HG03521 (cell line): ENCODE data around the gene CBX2.
A peak's percentile ranks its signal among the peaks of the same experiment; 100 is the strongest.

ENCODE experiments used
- ATAC-seq: cut with Tn5 transposase; IDR thresholded peaks from one replicate; pipeline ENCODE4 v1.9.1; 2021; ENCODE audit warnings: mild to moderate bottlenecking, moderate library complexity; ENCODE audit not compliant: unreplicated experiment

The CBX2 gene

DNA sequence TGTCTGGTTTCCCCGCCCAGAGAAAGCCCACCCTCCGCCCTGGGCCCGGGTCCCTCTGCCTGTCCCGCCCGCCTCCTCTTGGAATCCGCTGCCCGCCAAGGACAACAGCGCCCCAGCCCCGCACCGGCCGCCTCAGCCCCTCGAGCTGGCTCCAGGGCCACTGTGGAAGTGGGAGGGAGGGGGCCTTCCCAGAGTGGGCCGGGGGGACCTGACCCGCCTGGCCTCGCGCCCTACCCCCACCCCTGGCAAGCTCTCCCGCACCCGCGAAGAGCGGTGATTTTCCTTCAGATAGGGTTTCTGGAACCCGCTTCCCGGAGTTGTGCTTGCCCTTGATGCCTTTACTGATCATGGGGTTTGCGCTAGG lies 21.2 kb downstream of the CBX2 start:
- ATAC-seq = no peak

DNA sequence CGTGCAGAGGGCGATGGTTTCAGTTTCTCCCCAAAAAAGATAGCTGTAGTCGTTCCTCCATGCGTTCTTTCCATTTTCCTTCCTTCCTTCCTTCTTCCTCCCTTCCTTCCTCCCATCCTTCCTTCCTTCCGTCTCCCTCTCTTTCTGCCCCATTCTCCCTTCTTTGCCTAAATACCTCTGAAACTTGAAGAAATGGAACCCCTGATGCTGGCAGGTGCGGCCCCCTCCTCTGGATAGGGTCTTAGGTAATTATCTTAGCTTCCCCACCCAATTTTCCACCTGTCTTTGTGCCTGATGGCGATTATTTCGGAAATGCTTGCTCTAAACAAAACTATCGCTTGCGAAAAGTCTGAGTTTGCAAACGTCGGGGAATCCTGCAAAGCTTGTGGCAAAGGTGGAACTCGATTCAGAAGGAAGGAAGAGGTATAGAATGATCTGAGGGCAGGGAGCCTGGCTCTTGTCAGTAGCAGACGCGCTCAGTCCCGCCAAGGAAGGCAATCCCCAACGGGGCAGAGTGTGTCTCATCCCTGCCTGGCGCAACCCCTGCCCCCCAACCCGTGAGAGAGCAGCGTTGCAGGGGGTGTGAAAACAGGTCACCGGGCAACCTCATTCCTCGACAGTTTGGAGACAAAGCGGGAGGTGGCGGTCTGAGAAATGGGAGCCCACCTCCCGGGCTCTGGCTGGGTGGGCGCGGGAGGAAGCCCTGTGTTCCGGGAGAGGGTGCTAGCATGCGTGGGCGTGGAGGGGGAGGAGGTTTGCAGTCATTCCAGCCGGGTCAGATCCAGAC lies 21.8 kb downstream of the CBX2 start:
- ATAC-seq = no peak

DNA sequence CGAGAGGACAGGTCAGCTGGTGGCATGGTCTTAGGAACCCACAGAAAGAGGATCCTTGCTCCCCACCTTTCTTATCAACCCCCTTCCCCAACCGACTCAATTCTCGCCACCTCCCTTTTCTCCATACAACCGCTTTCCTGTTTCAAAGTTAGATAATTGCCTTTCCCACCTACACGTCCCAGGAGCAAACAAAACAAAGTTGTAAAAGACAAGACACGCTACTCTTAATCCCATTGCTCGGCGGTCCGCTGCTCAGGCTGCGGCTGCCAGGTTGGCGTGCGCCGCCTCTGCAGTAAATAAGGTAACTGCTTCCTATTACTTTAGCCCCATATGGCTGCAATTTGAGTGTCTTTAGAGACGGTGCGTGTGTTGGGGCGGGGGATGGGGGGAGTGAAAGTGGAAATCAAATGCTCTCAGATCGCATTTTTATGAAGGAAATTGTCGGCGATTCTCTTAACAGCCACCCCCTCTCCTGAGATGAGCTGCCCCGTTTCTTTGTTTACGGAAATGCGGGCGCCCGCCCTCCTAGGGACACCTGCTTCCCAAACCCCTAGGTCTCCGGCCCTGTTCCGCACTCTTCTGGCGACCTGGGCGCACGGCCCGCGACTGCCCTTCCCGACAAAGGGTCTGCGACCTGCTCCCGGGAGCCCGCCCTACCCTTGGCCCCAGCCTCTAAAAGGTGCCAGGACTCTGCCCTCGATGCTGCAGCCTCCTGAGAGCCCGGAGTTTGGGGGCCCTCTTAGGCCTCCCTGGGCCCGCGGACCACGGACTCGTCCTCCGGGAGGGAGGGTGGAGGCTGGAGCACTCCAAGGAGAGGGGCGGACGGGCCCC lies 22.6 kb downstream of the CBX2 start:
- no peak for ATAC-seq

DNA sequence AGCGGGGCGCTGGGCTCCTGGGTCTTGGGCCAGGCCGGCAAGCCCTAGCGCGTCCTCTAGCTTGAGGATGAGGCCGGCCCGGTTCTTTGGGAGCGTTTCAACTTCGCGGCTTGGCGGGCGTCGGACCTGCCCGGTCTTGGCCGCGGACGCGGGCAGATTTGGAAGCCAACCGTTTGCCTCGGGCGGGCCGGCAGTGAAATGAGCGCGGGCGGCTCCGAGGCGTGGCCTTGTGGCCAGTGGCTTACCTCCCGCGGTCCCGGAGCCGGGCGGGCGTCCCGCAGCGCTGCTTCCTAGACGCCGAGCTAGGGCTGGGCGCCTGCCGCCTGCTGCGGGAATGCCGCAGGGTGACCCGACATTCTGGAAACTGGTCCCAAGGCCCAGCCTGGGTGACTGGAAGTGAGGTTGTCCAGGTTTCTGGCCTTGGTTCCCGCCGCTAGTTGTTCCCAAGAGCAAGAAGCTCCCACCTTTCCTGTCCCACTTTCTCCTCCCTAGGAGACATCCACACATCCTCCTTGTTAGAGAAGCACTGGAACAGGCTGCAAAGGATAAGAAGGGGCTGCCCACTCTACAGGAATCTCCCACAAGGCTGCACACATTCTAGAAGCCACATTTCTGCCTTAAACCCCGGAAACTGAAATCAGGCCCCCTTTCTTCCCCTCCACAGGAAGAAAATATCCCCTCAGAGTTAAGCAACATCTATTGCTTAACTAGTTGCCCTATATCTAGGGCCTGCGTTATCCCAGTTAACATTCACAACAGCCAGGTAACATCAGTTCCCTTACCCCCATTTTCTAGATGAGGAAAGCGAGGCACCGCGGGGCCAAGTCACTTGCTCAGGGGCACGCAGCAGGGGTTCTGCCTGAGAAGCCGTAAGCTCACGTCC lies 23.4 kb downstream of the CBX2 start:
- no peak for ATAC-seq

DNA sequence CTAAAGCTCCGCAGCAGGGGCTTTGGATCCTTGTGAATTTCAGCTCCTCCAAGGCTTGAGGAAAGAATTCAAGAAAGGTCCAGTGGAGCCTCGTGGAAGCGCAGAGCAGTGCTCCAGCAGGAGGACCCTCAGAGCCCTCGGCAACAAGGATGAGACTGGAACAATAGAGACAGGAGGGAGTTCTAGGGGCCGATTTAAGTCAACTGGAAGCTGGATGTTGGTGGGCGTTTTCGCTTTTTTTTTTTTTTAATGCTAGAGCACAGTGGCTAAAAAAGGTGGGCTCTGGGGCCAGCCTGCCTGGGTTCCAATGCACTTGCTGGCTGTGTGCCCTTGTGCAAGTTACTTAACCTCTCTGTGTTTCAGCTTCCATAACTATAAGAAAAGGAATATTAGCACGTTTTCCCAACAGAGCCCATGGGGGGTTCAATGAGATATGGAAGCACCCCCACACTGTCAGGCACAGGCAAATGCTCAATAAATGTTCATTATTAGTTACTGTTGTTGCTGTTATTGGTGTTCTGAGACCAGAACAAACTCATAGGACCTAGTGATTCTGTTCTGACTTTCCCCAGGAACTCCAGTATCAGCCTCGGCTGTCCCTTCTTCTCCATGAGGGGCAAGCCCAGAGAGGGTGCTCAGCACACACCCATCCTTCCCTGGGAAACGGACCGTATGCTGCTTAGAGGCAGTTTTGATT lies 24.2 kb downstream of the CBX2 start:
- ATAC-seq = no peak

DNA sequence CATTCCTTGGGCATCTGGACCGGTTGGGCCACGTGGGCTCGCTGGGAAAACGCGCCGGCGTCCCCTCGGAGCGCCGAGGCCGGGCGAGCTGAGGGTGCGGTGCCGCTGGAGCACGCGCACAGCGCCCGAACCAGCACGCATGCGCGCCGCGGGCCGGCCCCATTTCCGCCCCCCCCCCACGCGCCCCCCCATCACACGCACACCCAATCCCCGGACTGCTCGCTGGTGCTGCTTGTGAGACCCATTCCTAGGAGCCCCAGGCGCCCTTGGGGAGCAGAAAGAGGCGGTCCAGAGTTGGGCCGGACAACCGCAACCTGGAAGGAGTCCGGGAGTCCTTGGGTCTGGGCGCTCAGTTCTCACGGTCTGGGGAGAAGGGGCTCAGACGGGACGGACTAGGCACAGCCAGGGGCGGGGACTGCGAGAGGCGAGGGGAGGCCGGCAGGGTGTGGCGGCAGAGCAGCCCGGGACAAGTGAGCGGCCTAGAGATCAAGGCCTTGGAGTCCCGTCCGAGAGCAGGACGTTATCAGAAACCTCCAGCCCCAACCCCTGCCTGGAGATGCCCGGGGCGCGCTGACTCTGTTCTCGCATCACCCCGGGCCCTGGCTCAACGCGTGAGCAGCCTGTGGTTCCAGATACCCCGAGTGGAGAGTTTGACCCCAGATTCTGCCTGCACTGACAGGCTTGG lies 24.9 kb downstream of the CBX2 start:
- no peak for ATAC-seq

DNA sequence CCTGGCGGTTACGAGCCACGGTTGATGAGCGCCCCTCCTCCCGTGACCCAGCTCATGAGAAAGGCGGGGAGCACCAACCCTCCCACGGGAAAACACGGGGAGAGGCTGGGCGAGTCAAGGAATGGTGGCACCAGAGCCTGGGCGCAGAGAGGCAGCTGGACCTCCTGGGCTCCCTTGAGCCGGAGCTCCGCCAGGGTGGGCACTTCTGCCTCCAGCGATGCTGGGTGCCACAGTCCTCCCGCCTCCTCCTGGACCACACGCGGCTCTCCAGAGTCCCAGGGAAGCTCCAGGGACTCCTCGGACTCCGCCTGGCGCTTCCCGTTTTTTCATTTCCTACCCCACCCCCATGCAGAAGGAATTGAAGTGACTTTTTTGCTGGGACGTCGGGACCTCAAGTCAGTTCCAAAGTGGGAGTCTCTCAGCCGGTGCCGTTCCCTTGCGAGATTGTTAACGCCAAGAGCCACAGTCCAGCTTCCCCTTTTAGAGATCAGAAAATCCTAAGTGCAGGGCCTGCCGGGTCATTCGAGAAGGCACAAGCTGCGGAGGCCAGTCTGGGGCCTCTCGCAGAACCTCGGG lies 25.6 kb downstream of the CBX2 start:
- ATAC-seq = no peak

DNA sequence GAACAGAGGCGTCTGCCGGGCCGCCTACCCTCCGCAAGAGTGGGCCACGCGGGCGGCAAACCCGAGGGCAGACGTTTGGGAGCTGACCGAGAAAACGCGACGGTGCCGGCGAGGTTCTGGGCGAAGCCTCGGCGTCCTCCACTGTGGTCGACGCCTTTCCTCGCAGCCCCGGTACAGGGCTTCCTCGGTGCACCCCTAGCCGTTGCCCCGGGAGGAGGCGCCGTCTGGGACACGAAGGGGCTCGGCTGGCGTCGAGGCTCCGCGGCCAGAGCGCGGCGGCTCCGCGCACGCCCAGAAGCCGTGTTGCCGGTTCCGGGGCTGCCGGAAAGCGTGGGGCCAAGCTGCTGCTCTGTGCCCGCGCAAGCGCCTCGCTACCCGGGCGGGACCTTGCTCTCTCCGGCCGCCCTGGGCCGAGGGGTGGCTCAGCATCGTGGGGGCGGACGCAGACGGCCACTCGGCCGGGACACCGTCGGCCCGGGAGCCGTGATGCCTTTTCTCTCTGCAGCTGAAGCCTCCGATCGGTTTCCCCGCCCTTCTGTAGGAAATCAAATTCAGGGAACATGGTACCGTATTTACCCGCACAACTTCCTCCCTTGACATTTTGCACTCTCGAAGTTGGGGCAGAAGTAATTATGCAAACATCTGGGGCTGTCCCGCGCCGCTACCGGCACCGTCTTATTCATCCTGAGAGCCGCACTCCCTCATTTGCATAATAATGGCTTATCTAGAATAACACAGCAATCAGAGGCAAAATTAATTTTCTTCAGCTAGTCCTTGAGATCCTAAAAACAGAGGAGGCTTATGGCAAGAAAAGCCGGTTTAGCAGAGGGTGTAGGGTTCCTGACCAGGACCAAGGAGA lies 26.3 kb downstream of the CBX2 start:
- peak; percentile 48 for ATAC-seq

DNA sequence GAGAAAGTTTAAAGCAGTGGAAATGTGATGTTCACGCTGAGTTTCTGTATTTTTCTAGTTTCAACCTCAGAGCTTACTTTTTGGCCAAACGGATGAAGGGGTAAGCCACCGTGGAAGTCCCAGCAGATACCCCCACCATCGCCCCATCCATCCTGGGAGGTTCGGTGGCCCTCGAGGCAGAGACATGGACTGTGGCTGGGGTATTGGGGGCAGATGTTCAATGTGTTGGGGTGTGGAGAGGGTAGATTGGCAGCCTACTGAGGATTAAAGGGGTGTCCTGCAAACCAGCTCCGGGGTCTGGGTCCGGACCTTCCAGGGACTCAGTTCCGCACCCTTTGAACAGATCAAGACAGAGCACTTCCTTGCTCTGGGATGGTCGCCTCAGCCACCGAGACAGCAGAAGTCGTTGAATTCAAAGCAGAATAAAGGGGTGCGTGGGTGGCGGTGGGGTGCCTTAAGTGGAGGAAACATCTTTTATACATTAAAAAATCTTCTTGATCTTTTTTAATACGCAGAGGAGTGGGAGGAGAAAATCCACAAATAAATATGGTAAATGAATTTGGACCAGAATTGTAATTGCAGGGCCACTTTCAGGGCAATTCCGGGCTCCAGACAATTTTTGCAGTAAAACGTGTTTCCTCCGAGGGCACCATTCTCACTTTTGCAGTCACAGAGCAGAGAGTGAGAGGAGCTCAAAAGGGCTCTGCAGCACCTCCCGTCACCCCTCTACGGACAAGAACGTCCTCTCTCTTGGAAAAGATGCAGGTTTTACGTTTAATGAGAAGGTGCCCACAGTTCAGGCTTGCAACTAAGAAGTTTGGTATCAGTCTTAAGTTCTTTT lies 27.1 kb downstream of the CBX2 start:
- ATAC-seq = no peak

DNA sequence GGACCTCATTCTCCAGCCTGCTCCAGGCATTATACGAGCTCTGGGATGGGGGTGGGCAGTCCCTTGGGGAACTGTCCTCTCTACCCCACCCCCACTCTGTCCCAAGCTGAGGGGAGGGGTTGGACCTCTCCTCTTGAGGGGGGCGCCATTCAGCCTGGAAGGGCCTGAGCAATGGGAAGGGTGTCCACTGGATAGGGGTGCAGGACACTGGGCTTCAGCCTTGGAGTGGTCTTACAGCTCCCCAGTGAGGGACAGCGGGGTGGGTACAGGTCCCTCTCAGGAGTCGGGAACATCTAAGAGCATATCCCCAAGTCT lies 28.5 kb downstream of the CBX2 start:
- no peak for ATAC-seq

DNA sequence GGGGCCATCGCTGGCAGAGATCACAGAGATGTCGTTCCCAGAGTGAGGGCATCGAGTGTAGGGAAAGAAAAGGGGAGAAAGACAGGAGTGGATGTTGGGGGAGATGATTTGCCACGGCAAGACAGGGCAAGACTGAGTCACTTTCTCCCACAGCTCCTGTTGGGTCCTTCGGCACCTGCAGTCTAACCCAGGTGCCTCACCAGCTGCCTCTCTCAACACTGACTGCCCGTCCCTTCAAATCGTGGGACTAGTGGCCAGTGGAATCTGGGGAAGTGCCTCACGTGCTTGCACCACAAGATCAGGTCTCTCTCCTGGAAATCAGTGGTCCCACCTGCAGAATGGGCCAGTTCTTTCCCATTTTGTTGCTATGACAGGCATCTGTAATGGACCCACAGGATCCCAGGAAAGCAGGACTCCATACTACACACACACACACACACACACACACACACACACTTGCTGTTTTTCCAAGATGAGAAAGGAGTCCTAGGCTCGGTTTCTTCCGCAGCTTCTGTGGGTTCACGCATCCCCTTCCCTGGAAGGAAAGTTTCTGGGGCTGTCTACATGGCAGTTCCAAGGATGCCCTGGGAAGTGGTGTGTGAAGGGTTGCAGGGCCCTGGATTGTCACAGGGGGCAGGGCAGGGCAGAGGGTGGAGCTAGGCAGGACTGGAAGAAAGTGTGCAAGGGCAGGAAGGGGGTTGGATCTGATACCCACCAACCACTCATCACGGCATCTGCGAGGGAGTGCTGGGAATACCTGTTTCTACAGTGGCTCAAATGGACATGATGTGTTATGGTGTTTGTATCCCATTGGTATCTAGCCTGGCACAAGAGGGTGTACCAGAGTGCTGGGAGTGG lies 29.1 kb downstream of the CBX2 start:
- ATAC-seq = no peak

DNA sequence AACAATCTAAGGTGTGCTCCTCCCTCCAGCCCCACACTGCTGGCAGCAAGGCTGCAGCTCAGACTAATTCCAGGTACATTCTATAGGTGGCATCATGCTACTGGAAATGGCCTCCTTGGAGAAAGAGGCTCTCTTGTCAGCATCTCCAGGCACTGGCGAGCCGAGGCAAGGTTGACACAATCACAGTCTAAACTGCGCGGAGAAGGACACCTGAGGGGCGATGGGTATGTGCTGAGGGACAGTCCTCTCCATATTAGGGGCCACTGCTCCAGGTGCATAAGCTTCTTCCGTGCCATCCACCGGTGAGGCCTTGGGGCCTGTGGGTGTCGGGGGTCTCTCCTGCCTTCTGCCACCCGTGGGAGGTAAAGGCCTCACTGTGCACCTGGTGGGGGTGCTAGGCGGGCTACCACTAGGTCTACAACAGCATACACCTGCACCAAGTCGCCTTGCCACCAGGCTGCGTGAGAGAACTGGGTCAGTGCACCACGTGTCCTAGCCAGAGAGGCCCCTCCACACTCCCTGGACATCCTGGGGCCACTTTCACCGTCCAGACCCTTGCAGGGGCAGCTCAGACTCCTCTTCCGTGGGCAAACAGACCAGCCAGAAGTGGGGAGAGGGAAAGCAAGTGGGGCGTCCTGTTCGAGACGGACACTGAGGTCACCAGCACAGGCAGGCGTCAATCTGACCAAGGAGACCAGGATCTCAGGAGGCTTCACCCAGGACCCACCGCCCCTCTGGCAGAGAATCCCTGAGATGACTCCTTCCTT lies 31.0 kb downstream of the CBX2 start:
- ATAC-seq = no peak

DNA sequence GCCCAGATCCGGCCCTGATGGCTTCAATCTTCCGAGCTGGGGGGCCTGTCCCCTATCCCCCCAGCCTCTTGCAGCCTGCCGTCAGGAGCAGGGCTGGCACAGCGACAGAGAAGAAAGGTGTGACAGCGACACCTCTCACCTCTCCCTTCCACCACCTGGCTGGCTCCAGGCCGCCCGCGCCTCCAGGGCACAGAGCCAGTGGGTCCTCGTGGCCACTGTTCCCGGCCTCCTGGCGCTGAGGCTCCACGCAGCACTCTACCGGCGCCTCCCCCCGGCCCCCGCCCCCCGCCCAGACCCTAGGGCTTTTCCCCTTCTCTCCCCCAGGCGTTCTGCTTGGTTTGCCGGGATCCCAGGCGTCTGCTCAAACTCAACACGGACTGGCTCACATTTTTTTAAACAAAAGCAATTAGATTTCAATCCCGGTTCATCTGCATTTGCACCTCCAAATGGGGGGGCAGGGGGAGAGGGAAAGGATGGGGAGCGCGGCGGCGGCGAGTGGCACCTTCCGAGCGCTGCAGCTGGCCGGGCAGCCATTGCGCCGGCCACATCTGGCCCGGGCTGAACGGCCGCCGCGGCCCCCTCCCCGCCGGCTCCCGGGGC lies 31.7 kb downstream of the CBX2 start:
- ATAC-seq = no peak

DNA sequence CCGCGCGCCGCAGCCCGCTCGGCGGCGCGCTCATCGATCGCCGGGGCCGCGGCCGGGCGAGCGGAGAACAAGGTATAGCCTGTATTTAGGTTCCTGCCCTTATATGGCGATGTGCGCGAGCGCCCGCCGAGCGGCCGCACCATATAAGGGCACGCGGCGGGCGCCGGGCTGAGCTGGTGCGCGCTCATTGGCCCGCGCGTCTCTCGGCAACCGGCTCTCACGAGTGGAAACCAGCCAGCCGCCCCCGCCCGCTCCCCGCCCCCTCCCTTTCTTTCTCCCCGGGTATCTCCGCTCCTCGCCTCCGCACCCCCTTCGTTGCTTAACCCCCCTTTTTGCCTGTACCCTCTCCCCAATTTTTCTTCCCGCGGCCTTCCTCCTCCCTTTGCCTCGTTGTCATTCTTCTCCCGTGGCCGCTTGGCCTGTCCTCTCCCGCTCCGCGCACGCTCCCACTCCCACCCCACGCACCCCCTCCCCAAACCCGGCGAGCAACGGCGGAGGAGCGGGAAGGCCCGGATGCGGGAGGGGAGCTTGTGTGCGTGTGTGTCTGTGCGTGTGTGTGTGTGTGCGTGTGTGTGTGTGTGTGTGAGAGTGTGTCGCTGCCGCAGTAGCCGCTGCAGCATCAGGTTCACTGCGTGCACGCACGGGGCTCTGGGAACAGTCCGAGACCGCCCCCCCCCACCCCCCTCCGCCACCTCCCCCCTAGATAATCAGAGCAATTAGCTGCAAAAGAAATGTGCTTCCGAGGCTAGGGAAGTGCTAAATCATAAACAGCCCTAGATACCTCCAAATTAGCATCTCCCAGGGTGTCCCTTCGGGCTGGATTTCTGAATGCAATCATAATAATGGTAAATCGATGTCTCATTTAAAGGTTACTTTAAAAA lies 32.4 kb downstream of the CBX2 start:
- peak; percentile 78 for ATAC-seq
